Measurements from ENCODE around the gene PGAM2. TPM values are rescaled to one million over a fixed set of nuclear protein-coding genes. Genes with fewer than 3 reads are reported as not detected.
A peak's percentile ranks its signal among the peaks of the same experiment; 100 is the strongest.
"Not testable (repeated sequence)": the region's sequence is repeated elsewhere in the genome, so short reads cannot be mapped to it uniquely, and the experiment has no call there.

PGAM2 gene
- total RNA-seq, 1 donor from 2014 or later, result 1.1 TPM

DNA sequence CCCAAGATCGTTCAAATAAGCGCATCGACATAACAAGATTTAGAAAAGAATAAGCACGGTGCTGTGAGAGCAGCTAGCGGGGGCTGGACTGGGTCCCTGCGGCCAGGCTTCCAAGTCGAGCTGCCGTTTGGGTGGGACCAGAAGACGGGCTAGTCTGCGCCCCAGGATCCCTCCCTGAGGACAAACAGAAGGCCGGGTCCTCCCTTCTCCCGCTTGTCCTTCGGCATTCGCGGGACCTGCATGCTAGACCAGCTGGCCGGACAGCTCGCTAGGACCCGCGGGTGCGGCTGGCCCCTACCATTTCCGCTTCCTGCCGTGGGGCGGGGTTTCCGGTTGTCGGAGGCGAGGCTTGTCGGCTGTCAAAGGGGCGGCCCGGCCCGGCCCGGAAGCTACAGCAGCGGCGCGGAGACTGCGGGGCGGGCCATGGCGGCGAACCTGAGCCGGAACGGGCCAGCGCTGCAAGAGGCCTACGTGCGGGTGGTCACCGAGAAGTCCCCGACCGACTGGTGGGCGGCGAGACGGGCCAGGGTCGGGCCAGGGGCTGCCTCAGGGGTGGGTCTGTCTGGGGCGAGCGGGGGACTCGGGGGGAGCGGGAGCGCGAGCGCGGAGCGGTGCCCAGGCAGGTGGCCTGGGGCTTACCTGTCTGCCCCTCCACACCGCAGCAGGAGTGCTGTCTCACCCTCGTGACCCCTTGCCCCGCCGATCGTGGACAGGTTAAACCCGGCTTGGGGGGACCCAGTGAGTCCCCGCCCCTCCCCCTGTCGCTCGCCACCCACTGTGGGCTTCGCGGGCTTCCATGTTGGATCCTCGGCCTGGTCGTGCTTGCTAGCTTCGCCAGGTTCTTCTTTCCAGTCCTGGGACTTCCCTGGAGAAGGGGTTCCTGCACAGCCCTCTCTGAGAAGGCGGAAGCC, 20.8 kb downstream of the PGAM2 start, which contains the start of gene DBNL:
DBNL (plus strand) TSS at position 388 of the 911 bp plus-strand sequence; CDS start at position 424, 36 bp downstream.
- ATAC-seq (peak; percentile 91), DNase-seq (peak; percentile 98)
- Histone ChIP-seq H3K4me3 (peak within 1 kb of the TSS; percentile 95), H3K27ac (peak within 1 kb of the TSS; percentile 96), H3K9me3 (no peaks in the 10 kb centered on the region), H3K36me3 (peaks cover 17% of the 10 kb centered on the region), H3K4me1 (peaks cover 29% of the 10 kb centered on the region), H3K27me3 (no peaks in the 10 kb centered on the region)
- no peak for TF ChIP-seq CTCF (IDR thresholded peaks at IDR 0.05)
- intact Hi-C loops (cut with DNase I), result no loop called here

GRCh38 chr7:44043902-44044301, 21.5 kb downstream of the PGAM2 start:
- no peak for TF ChIP-seq CTCF (IDR thresholded peaks at IDR 0.05)
- Histone ChIP-seq H3K27ac (peak overlapping the region; percentile 96), H3K4me3 (peak overlapping the region; percentile 95), H3K9me3 (no peaks in the 10 kb centered on the region), H3K36me3 (peaks cover 11% of the 10 kb centered on the region), H3K27me3 (no peaks in the 10 kb centered on the region), H3K4me1 (peaks cover 29% of the 10 kb centered on the region)
- DNase-seq (peak; percentile 25), ATAC-seq (no peak)
- intact Hi-C loops (cut with DNase I), result no loop called here

GRCh38 chr7:44042221-44042620, 23.1 kb downstream of the PGAM2 start:
- no peak for TF ChIP-seq CTCF (IDR thresholded peaks at IDR 0.05)
- Histone ChIP-seq H3K4me3 (no peak overlapping the region), H3K36me3 (peaks cover 10% of the 10 kb centered on the region), H3K27me3 (no peaks in the 10 kb centered on the region), H3K4me1 (peaks cover 26% of the 10 kb centered on the region), H3K9me3 (no peaks in the 10 kb centered on the region), H3K27ac (no peak overlapping the region)
- intact Hi-C loops (cut with DNase I), result no loop called here
- DNase-seq (no peak), ATAC-seq (no peak)

DNA sequence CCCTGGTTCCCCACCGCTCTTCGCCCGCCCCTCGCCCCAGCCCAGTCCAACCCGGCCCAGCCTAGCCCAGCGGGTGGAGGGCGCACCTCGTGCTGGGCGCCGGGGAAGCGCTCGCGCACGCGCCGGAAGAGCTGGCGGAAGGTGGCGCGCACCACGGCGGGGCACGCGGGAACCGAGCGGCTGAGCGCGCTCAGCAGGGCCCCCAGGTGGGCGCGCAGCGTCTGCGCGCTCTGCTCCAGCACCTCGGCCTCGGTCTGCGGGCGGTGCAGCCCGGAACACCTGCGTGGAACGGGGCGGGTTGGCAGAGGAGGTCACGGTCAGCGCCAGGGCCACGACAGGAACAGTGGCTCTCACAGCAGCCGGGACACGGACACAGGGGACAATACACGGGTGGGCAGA, 24.9 kb downstream of the PGAM2 start:
- H3K36me3 ChIP-seq; H3K27me3 ChIP-seq; H3K27ac ChIP-seq; intact Hi-C loops (cut with DNase I); H3K4me1 ChIP-seq; H3K9me3 ChIP-seq: not testable (repeated sequence)
- ATAC-seq (peak; percentile 48), DNase-seq (peak; percentile 76)
- H3K4me3 ChIP-seq, result peak overlapping the region; percentile 44
- peak; percentile 25 for TF ChIP-seq CTCF (IDR thresholded peaks at IDR 0.05)

GRCh38 chr7:44039800-44040492, 25.4 kb downstream of the PGAM2 start:
- H3K9me3 ChIP-seq; H3K4me1 ChIP-seq; H3K27me3 ChIP-seq; H3K36me3 ChIP-seq; intact Hi-C loops (cut with DNase I); H3K27ac ChIP-seq: not testable (repeated sequence)
- ATAC-seq (peak; percentile 1), DNase-seq (peak; percentile 56)
- H3K4me3 ChIP-seq, result peak overlapping the region; percentile 44

DNA sequence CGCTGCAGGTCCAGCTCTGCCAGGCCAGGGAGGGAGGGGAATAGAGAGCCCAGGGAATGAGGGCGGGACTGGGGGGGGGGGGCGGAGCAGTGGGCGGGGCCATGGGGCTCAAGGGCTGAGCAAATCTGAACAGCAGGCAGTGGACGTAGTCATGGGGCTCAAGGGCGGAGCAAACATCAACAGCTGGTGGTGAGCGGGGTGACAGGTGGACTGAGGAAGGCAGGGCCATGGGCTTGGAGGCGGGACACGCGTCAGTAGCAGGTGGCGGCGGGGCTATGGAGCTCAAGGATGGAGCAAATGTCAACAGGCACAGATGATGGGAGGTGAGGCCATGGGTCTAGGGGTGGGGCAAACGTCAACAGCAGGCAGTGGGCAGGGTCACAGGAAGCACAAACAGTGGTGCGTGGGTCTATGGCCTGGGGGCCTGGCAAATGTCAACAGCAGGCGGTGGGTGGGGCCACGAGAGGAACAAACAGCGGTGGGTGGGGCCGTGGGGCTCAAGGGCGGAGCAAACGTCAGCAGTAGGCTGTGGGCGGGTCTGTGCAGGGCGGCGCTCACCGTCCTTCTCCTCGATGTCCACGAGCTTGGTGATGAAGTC, 26.3 kb downstream of the PGAM2 start:
- H3K27ac ChIP-seq, result peak overlapping the region; percentile 30
- H3K36me3 ChIP-seq; H3K9me3 ChIP-seq; H3K4me1 ChIP-seq; H3K27me3 ChIP-seq; intact Hi-C loops (cut with DNase I): not testable (repeated sequence)
- peak overlapping the region; percentile 34 for H3K4me3 ChIP-seq
- peak; percentile 98 for DNase-seq
- peak; percentile 90 for ATAC-seq

- H3K4me3 ChIP-seq; H3K36me3 ChIP-seq; H3K27ac ChIP-seq; ATAC-seq; H3K27me3 ChIP-seq; intact Hi-C loops (cut with DNase I); H3K4me1 ChIP-seq; DNase-seq; H3K9me3 ChIP-seq: not testable (repeated sequence)
Observed at GRCh38 chr7:44038553-44038952, 26.8 kb downstream of the PGAM2 start.

DNA sequence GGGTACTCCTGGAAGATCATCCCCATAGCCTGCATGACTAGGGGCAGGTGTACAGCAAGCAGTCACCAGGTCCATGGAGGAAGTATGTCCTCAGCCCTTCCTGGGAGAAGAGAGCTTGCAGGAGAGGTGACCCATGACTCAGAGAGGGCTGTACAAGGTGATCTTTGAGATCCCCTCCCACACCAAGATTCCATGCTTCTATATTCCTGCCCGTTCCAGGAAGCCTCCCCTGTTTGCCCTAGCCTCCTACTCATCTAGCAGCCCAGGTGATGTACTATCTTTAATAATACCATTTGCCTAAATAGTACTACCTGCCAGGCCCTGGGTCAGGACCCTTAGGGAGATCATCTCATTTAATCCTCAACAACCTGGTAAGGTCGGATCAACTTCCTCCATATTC, 27.4 kb downstream of the PGAM2 start:
- ATAC-seq; H3K27ac ChIP-seq; H3K4me3 ChIP-seq; H3K4me1 ChIP-seq; H3K27me3 ChIP-seq; H3K36me3 ChIP-seq; intact Hi-C loops (cut with DNase I); H3K9me3 ChIP-seq; DNase-seq: not testable (repeated sequence)

DNA sequence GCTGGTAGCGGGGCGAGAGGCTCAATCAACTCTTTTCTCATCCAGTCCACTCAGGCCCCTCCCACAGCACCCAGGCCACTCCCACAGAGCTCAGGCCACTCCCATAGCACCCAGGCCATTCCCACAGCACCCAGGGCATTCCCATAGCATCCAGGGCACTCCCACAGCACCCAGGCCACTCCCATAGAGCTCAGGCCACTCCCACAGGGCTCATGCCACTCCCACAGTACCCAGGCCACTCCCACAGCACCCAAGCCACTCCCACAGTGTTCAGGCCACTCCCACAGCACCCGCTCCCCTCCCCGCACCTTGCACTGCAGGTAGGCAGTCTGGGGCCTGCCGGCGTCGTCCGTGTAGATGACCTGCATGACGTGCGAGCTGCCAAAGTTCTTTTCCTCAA, 29.0 kb downstream of the PGAM2 start:
- intact Hi-C loops (cut with DNase I); H3K4me1 ChIP-seq; H3K36me3 ChIP-seq; H3K27ac ChIP-seq; H3K9me3 ChIP-seq; H3K27me3 ChIP-seq; H3K4me3 ChIP-seq: not testable (repeated sequence)
- DNase-seq, result peak; percentile 68
- ATAC-seq, result peak; percentile 44

Data from upper lobe of right lung (tissue), 1 donor.